Ramos (cell line): ENCODE data around the gene SLC2A4.

Experiments
- in situ Hi-C: fragments of 300-500 bp; cut with MboI; formaldehyde crosslinking; loops from one replicate; pipeline ENCODE4 v1.14.3; 2022; ENCODE audit warnings: low sequenced_read_pairs; ENCODE audit not compliant: unreplicated experiment

Gene SLC2A4

DNA sequence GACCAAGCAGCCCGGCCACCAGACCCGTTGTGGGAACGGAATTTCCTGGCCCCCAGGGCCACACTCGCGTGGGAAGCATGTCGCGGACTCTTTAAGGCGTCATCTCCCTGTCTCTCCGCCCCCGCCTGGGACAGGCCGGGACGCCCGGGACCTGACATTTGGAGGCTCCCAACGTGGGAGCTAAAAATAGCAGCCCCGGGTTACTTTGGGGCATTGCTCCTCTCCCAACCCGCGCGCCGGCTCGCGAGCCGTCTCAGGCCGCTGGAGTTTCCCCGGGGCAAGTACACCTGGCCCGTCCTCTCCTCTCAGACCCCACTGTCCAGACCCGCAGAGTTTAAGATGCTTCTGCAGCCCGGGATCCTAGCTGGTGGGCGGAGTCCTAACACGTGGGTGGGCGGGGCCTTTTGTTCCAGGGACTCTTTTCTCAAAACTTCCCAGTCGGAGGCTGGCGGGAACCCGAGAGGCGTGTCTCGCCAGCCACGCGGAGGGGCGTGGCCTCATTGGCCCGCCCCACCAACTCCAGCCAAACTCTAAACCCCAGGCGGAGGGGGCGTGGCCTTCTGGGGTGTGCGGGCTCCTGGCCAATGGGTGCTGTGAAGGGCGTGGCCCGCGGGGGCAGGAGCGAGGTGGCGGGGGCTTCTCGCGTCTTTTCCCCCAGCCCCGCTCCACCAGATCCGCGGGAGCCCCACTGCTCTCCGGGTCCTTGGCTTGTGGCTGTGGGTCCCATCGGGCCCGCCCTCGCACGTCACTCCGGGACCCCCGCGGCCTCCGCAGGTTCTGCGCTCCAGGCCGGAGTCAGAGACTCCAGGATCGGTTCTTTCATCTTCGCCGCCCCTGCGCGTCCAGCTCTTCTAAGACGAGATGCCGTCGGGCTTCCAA is at the start of gene SLC2A4:
Gene SLC2A4, plus strand, starts transcription at position 645 of the 879 bp plus-strand sequence. Its CDS starts 217 bp downstream, at position 862.
- in situ Hi-C loops, result no loop called here

DNA sequence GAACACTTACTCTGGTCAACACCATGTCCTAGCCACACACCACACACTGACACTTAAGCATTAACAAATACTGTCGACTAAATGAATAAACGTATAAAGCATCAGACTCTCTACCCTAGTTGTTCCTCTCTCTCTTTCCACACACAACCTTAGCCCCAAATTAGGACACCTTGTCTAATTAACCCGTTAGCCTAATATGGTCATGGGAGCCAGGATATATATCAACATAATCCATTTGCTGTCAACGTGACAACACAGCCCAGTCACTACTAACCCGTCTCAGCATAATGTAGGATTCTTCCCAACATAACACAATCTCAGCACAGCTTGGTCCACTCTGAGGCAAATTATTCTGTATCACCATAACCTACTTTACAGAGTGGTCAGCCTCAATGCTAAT is 49.4 kb upstream of the SLC2A4 start:
- in situ Hi-C loops, result loop anchor here (25.0 kb wide), 1 partner anchor 605 kb away; the partner anchor contains the start of gene KDM6B

DNA sequence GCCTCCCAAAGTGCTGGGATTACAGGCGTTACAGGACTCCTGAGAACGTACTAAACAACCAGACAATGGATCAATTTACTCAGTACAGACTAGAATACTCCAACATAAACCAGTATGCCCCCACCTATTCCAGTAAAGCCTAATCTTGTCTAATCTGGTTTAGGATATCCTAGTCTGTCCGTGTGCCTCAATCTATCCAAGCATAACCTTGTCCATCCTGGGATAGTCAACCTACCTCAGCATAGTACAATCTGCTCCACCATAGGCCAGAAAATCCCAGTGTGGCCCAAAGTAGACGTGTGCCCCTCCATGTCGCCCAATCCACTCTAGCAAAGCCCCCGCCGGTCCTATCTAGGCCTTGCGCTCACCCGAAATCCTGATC is 47.8 kb upstream of the SLC2A4 start:
- in situ Hi-C loops, result loop anchor here (25.0 kb wide), 1 partner anchor 604 kb away; the partner anchor contains the start of gene KDM6B

DNA sequence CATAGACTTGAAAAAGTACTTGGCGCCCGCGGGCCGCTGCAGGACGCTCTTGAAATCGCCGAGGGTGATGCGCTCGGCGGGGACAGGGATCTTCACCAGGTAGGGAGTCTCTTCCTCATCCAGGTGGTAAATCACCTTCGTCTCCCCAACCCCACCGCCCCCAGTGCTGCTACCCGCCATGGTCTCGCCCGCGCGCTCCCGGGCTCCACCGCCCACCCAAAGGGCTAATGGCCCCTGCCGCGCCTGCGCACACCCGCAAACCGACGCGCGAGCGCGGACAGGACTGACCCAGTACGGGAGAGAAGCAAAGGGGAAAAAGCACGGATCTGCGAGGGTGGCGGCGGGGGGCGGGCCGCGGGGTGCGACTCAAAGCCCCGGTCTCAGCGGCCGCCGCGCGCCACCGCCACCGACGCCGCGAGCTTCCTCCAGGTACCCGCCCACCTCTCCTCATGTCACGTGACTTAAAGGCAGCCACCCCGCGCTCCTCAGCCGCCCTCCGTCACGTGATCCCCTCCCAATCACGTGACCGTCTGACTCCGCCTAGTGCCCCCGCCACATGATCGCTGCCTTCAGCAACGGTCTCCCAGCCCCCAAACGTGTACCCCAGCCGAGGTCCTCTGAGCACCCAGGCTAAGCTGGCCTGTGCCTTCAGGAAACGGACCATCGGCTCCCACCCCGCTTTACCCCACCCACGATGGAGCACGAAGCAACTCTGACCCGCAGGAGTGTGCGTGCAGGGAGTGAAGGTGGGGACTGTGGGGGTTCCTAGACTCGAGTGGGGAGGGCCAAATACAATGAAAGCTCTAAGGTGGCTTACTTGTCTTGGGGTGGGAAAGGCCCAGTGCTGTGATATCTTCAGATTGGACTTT is 47.2 kb upstream of the SLC2A4 start, which contains the start of gene DVL2:
Gene DVL2, minus strand, starts transcription at position 435 of the 869 bp plus-strand sequence. Its CDS starts 255 bp downstream, at position 180.
- in situ Hi-C loops, result loop anchor here (25.0 kb wide), 1 partner anchor 603 kb away; the partner anchor contains the start of gene KDM6B

DNA sequence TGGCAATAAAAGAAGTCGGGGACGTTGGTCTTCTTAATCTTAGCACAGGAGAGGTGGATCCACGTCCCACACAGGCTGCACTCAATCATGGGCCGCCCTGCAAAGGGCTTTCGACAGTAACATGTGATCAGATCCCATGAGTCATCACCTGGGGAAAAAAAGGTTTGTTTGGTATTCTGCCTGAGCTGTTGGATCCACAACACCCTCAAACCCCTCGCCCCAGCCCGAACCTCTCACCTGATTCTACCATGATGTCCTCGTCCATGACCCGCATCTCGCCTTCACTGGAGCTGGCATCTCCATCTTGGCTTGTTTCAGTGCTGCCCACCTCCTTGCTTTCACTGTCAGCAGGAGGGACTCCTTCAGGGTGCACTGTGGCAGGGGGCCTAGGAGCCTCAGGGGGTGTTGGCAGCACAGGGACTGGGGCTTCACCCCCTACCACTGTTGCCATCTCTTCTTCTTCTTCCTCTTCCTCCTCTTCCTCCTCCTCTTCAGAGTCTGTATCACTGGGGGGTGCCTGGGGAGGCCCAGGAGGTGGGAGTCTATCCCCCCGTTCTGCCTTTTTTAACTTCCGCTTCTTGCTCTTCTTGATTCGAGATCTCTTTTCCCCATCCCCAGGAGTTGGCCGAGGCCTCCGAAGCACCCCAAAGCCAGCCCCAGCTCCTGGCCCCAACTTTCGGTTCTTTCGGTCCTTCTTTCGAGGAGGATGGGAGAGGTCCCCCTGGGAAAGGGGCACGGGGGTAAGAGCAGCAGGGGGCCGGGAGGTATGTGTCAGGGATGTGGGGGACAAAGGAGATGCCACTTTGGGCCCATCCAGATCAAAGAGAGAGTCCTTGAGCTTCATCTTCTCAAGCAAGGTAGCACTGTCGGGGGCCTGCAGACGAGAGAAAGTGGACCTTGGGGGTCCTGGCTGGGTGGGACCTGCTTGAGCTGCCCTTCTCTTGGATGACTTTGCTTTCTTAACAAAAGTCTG is 45.5 kb upstream of the SLC2A4 start:
- in situ Hi-C loops, result loop anchor here (25.0 kb wide), 1 partner anchor 601 kb away; the partner anchor contains the start of gene KDM6B

DNA sequence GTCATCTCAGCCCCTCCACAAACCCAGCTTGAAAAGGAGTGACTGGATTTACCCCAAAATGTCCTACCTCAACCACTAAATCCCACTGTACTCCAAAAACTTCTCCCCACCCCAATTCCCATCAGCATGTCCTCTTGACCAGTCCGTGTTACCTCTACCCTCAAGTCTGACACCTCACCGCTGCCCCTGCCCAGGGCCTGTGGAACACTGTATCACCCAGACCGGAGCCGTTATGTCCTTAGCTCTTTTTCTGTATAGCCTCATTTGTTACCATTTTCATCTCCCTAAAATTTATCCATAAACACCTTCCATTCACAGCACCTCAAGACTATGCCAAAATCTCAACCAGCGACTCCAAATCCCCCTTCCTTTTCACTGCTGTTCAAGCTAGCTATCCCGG is 44.7 kb upstream of the SLC2A4 start:
- in situ Hi-C loops, result loop anchor here (25.0 kb wide), 1 partner anchor 600 kb away; the partner anchor contains the start of gene KDM6B

DNA sequence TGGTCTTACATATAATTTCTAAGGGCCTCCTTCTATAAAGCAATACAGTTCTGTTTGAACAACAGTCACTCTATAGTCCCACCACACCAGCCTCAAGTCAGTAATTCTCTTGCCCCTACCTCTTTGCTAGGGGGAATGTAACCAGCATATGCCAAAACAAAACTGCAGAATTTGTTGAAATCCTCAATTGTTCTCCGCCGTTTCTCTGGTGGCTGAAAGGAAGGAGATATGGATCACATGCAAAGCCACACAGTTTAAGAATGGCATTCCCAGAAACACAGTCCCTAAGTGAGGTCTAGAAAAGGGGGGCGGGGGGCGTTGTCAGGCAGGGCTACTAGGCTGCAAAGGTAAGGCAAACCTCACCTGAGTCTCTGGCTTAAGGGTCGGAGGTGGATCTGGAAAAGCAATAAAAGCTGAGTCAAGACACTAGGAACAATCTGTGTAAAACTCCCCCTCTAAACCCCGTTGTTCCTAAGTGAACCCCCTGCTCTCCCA is 44.2 kb upstream of the SLC2A4 start:
- in situ Hi-C loops, result loop anchor here (25.0 kb wide), 1 partner anchor 600 kb away; the partner anchor contains the start of gene KDM6B

DNA sequence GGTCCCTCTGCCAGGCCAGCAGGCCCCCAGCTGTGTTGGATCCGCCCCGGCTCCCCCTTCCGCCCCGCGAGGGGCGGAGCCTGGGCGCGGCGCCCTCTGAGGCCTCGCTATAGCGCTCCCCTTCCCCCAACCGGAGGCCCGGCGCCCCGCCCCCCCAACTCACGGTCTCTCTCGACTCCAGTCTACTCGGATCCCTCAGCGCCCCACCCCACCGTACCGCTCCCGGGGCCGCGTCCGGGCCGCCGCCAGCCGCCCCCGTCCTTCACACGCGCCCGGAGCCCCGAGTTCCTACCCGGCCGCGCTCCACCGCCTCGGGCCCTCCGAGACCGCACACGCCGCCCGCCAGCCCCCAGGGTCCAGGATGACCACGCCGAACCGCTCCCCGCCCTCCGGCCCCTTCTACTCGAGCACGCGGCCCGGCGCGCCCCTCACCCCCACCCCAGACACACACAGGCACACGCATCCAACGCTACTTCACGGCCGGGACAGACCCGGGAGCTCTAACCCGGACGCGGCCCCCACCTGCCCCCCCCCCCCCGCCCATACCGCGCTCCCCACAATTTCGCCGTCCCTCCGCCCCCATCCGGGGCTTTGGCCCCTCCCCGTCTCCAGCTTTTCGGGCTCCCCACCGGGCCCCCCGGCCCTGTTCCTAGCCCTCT is 43.6 kb upstream of the SLC2A4 start:
- in situ Hi-C loops, result loop anchor here (25.0 kb wide), 1 partner anchor 599 kb away; the partner anchor contains the start of gene KDM6B

DNA sequence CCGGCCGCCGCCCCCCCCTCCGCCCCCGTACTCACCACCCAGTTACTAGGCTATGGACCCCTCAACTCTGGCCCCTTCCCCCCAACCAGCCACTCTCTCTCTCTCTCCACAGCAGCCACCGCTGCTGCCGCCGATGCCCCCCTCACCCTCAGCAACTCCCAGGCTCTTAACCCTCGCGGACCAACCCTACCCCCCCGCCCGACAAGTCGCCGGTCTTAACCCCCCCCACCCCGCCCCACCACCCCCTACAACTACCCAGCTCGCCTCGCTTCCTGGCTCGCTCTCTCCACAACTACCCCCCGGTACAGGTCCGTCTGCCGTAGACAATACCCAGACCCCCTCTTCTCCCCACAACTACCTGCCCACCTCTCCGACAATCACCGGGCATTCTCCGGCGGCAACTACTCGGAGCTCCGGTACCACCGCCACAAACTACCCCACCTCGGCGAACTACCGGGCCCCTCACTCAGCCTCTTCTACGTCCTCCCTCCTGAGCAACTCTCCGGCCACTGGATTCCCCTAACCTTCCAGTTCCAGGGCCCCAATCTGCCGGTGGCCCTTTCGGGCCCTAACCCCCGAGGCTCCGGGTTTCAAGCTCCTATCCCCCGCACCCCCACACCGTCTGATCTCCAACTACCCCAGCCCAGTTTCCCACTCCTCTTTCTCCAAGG is 43.0 kb upstream of the SLC2A4 start:
- in situ Hi-C loops, result loop anchor here (25.0 kb wide), 1 partner anchor 599 kb away; the partner anchor contains the start of gene KDM6B

DNA sequence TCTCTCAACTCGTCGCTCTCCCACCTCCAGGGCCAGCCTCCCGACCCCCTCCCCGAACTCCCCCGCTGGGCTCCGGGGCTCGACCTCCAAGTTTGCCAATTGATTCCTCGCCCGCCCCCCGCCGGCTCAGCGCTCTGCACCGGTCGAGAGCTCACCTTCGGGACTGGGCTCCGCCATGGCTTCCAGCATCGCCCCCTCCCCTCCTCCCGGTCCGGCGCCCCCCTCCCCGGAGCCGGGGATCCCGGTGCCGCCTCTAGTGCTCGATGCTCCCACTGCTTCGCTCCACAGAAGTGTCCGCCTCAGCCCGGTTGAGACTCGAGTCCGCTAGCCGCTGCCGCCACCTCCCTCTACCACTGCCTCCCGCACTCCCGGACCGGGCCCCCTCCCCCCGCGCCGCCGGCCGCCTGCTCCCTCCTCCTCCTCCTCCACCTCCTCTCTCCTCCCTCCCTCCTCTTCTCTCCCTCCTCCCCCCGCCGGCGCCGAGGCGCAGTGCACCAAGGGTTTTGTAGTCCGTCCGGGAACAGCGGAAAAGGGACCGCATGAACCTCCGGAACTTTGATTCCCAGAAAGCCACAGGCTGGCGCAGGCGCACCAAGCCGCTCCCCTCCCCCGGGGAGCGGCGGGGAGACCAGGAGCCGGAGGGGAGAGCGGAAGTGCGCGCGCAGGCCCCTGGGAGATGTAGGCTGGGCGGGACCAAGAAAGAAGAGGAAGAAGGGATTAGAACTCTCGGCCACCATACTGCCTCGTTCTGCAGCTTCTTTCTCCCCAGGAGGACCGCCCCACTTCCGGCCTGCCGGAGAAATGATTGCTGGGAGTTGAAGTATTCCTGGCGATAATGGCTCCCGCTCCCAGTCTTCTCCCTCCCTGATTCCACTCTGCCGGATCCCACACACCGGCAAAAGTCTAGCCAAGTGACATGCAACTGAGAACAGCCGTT is 42.2 kb upstream of the SLC2A4 start, which contains the start of gene PHF23:
Gene PHF23, minus strand, starts transcription at position 367 of the 937 bp plus-strand sequence. Its CDS starts 178 bp downstream, at position 189.
- in situ Hi-C loops, result loop anchor here (25.0 kb wide), 1 partner anchor 598 kb away; the partner anchor contains the start of gene KDM6B

DNA sequence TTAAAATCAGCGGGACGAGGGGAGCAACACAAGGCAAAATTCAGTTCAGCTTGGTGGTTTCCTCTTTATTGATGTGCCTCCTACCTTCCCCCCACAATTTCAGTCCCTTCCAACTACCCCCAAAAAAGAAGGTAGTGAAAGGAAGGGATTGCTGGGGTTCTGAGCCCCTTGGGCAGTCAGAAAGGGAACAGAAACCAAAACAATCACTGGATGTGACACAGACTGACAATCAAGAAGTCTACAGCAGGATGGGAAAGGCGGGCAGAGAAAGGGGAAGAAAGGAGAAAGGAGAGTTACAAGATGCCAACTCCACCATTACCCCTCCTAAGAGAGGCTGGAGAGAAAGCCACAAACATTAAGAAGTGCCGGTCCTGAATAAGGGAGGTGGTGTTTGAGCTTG is 41.1 kb upstream of the SLC2A4 start:
- in situ Hi-C loops, result loop anchor here (25.0 kb wide), 1 partner anchor 597 kb away; the partner anchor contains the start of gene KDM6B

DNA sequence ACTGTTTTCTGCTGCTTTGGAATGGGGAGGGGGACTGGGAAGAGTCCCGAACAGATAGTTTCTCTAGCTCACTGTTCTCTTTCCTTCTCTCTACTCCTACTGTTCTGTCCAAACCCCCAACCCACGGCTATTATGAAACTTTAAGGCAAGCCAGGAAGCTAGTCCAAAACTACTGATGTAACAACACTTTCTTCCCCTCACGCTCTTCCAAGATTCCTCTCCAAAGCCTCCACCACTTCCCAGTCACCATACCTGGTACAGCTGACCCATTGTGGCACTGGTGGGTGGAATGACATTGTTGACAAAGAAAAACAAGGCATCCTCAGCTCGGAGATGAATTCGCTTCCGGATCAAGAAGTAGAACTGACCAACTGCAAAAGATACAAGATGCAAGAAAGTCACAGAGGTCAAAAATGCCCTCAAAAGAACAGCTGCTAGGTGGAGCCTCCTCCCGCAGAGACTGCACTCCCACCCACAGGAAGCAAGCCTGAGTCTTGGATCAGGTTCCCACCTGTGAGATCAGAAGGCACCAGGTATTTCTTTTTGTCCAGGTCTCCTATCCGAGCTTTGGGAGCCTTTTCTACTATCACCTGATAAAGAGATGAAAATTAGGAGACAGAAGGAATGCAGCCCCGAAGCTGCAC is 40.3 kb upstream of the SLC2A4 start:
- in situ Hi-C loops, result loop anchor here (25.0 kb wide), 1 partner anchor 596 kb away; the partner anchor contains the start of gene KDM6B

DNA sequence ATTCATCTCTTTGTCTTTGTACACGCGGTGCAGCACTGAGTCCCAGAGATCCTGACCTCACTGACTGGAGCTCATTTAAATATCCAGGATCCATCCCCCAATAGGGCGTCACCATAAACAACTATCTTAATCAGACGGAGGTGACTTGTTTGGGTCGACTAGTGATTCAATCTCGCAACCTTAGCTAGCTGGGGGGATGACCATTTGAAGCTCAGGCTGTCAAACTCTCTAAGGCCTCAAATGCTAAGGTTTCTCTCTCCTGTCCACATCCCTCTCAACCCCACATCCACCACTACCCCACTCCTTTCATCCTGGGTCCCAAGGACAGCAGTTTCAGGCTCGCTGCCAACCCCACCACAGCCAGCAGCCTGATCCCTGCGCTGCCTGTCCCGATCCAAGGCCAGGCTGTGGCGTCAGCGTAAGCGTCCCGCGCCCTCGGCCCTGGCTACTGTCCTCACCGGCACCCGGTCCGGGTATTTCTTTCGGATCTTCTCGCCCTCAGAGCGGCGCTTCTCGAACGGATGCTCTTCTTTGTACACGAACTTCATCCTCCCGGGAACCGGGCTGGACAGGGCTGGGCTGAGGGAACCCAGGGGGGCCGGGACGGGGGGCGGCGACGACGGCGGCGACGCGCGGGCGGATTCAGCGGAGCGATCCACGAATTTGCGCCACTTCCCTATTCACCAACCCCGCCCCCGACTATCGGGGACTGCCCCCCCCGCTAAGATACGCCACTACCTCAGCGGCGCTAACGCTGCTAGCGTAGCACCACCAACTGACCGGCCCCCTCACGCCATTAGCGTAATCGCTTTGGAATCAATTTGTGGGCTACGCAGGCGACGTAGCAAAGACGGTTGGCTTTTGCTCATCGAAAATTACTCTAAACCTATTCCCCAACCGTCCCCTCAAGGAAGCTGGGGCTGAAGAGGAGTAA is 39.5 kb upstream of the SLC2A4 start, which contains the start of gene GABARAP:
Gene GABARAP, minus strand, starts transcription at position 667 of the 934 bp plus-strand sequence. Its CDS starts 119 bp downstream, at position 548.
- in situ Hi-C loops, result loop anchor here (25.0 kb wide), 1 partner anchor 595 kb away; the partner anchor contains the start of gene KDM6B

DNA sequence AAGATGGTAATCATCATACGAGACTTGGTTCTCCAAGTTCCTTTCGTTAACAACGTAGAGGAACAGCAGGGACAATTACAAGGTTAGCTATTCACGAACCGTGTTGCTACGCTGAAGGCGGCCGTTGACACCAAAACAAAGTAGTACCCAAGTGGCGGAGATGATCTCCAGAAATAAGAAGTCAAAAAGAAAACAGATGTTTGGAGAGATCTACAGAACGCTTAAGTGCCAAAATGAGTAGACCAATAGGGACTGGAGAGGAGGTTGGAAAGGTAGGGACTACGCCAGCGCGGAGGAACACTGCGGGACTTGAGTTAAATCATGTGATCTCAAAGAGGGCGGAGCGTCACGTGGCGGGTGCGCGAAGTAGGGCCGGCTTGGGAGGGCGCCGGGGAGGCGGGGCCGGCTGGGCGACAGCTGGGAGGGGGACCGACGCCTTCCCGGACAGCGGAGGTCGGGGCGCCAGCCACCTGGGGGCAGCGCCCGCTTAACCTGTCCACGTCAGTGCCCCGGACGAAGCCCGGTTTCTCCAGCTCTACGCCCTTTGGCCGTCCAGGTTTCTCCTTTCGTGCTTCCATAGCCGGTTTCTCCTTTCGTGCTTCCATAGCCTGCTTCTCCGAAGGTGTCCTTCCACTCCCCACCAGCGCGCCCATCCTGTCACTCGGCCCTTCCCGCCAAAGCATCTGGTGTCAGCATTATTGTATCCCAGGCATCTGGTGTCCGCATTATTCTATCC is 38.6 kb upstream of the SLC2A4 start:
- in situ Hi-C loops, result loop anchor here (25.0 kb wide), 1 partner anchor 594 kb away; the partner anchor contains the start of gene KDM6B
